HepG2 (cell line): Measurements from ENCODE around the gene IPO5. TPM values are rescaled to one million over a fixed set of nuclear protein-coding genes. Genes with fewer than 3 reads are reported as not detected.
"Not testable (repeated sequence)": the region's sequence is repeated elsewhere in the genome, so short reads cannot be mapped to it uniquely, and the experiment has no call there.

Source experiments
- ARID5B ChIP-seq: IDR thresholded peaks from 2 replicates; pipeline ENCODE4 v1.4.0; 2020; ENCODE audit warnings: mild to moderate bottlenecking, missing genetic modification reagents
- CREM ChIP-seq, 2 experiments: sonication (generic) in 1 of 2; formaldehyde crosslinking in 1 of 2; IDR thresholded peaks; 2 replicates each; pipeline versions ENCODE4 v1.4.0 to v1.6.1; 2016 to 2020; ENCODE audit warnings: antibody characterized with exemption in 1 of 2, mild to moderate bottlenecking in 1 of 2, missing genetic modification reagents in 1 of 2
- ESRRA ChIP-seq: sonication (generic); formaldehyde crosslinking; IDR thresholded peaks from 2 replicates; pipeline ENCODE4 v1.5.1; 2020; ENCODE audit warnings: mild to moderate bottlenecking, low read depth, missing genetic modification reagents
- ETV5 ChIP-seq: IDR thresholded peaks from 2 replicates; pipeline ENCODE4 v1.6.1; 2018; ENCODE audit warnings: missing biosample characterization, missing genetic modification reagents, inconsistent platforms, borderline replicate concordance
- GATAD2A ChIP-seq: IDR thresholded peaks from 2 replicates; pipeline ENCODE4 v1.6.1; 2016
- HDAC1 ChIP-seq: sonication (generic); formaldehyde crosslinking; IDR thresholded peaks from 2 replicates; pipeline ENCODE4 v1.5.1; 2020; ENCODE audit warnings: mild to moderate bottlenecking, missing genetic modification reagents
- HMG20A ChIP-seq: IDR thresholded peaks from 2 replicates; pipeline ENCODE4 v1.6.1; 2016; ENCODE audit warnings: borderline replicate concordance
- HOMEZ ChIP-seq: IDR thresholded peaks from 2 replicates; pipeline ENCODE4 v1.6.1; 2016; ENCODE audit warnings: low read depth
- IRF2 ChIP-seq: IDR thresholded peaks from 2 replicates; pipeline ENCODE4 v1.6.1; 2018; ENCODE audit warnings: missing genetic modification reagents, missing compliant biosample characterization
- NCOR1 ChIP-seq: fragments of 200-600 bp; sonication (generic); IDR thresholded peaks from 2 replicates; pipeline ENCODE4 v1.7.0; 2017; ENCODE audit warnings: antibody characterized with exemption, low read length, borderline replicate concordance
- NR2F2 ChIP-seq: IDR thresholded peaks from 2 replicates; pipeline ENCODE4 v1.6.1; 2012; ENCODE audit warnings: low read depth, inconsistent platforms, borderline replicate concordance
- RXRA ChIP-seq: sonication (generic); formaldehyde crosslinking; IDR thresholded peaks from 2 replicates; pipeline ENCODE4 v1.5.1; 2020; ENCODE audit warnings: missing genetic modification reagents
- TARDBP ChIP-seq: sonication (generic); formaldehyde crosslinking; IDR thresholded peaks from 2 replicates; pipeline ENCODE4 v1.8.0; 2022; ENCODE audit warnings: mild to moderate bottlenecking, missing genetic modification reagents
- ZBTB33 ChIP-seq: sonication (generic); formaldehyde crosslinking; IDR thresholded peaks from 2 replicates; pipeline ENCODE4 v1.4.0; 2020; ENCODE audit warnings: missing genetic modification reagents
- ZBTB7B ChIP-seq: sonication (generic); formaldehyde crosslinking; IDR thresholded peaks from 2 replicates; pipeline ENCODE4 v1.4.0; 2020; ENCODE audit warnings: missing genetic modification reagents
- ZMYM3 ChIP-seq: sonication (generic); formaldehyde crosslinking; IDR thresholded peaks from 2 replicates; pipeline ENCODE4 v1.5.1; 2020; ENCODE audit warnings: mild to moderate bottlenecking, missing genetic modification reagents
- ZMYM4 ChIP-seq: sonication (generic); formaldehyde crosslinking; IDR thresholded peaks from 2 replicates; pipeline ENCODE4 v1.8.1; 2023; ENCODE audit warnings: mild to moderate bottlenecking, missing genetic modification reagents
- ZNF670 ChIP-seq: sonication (generic); formaldehyde crosslinking; IDR thresholded peaks from 2 replicates; pipeline ENCODE4 v1.8.0; 2022; ENCODE audit warnings: mild to moderate bottlenecking, missing genetic modification reagents, borderline replicate concordance
- ZNF687 ChIP-seq: sonication (generic); formaldehyde crosslinking; IDR thresholded peaks from 2 replicates; pipeline ENCODE4 v1.5.1; 2020; ENCODE audit warnings: mild to moderate bottlenecking, missing genetic modification reagents, moderate library complexity
- polyA plus RNA-seq, 8 experiments: library from polyadenylated mRNA; depleted of rRNA in 3 of 8; stranded (reverse) in 7 of 8; unstranded in 1 of 8; fragments of >200 nt; fragmentation: Illumina TruSeq in 4 of 8; extraction: Trizol in 4 of 8; gene quantifications; 2 replicates each; pipeline versions ENCODE4 v1.2.1 to v1.2.3, GENCODE V29; 2011 to 2016; ENCODE audit warnings: low read depth in 4 of 8, missing spikeins in 1 of 8, mixed read lengths in 1 of 8; ENCODE audit not compliant: insufficient read depth in 1 of 8
- total RNA-seq, 5 experiments: library from RNA; depleted of rRNA; stranded (reverse); fragments of >200 nt; fragmentation: Illumina TruSeq; extraction: Trizol; gene quantifications; 2 replicates each; pipeline ENCODE4 v1.2.3, GENCODE V29; 2016; ENCODE audit warnings: low read depth in 1 of 5

Gene IPO5
- total and polyA plus RNA-seq, 2 of the 13 experiments (the other 11 are each of a cell fraction or from before 2014, with no cell fraction given) = 155 to 242 TPM

- TF ChIP-seq ZBTB7B (CRISPR knock-in tag) = peak; percentile 44; the same call in 1 of the 2 replicates
- peak; percentile 23; the same call in 1 of the 2 replicates for TF ChIP-seq GATAD2A (CRISPR knock-in tag)
- peak; percentile 32; the same call in 1 of the 2 replicates for TF ChIP-seq HOMEZ (CRISPR knock-in tag)
- peak; percentile 22; the same call in 1 of the 2 replicates for TF ChIP-seq CREM (IDR thresholded peaks at IDR 0.05)
- TF ChIP-seq CREM (CRISPR knock-in tag; IDR thresholded peaks at IDR 0.05) = not testable (repeated sequence)
- peak; percentile 85 for TF ChIP-seq ARID5B (CRISPR knock-in tag)
- TF ChIP-seq RXRA (CRISPR knock-in tag) = peak; percentile 78
- TF ChIP-seq TARDBP (CRISPR knock-in tag) = peak; percentile 57; the same call in 1 of the 2 replicates
- TF ChIP-seq NCOR1 = peak; percentile 63; the same call in 1 of the 2 replicates
- 0 out of 2 replicates have a peak, but pooled peaks have one; percentile 54 for TF ChIP-seq ZMYM4 (CRISPR knock-in tag)
- TF ChIP-seq HDAC1 (CRISPR knock-in tag) = peak; percentile 51; the same call in 1 of the 2 replicates
- TF ChIP-seq HMG20A (CRISPR knock-in tag) = peak; percentile 33; the same call in 1 of the 2 replicates
- peak; percentile 63; the same call in 1 of the 2 replicates for TF ChIP-seq ETV5
- TF ChIP-seq ZMYM3 = peak; percentile 41
- TF ChIP-seq IRF2 = 0 out of 2 replicates have a peak, but pooled peaks have one; percentile 38
- peak; percentile 58 for TF ChIP-seq ZBTB33 (CRISPR knock-in tag)
- peak; percentile 46; the same call in 1 of the 2 replicates for TF ChIP-seq ZNF687 (CRISPR knock-in tag)
- 0 out of 2 replicates have a peak, but pooled peaks have one; percentile 41 for TF ChIP-seq ZNF670
- 0 out of 2 replicates have a peak, but pooled peaks have one; percentile 34 for TF ChIP-seq NR2F2
- peak; percentile 75; the same call in 1 of the 2 replicates for TF ChIP-seq ESRRA
These were observed 94.3 kb downstream of the IPO5 start (continued) for GRCh38 chr13:98047785-98048184.
